Psoas muscle (tissue), 8 donors: ENCODE results near the gene MBD5. TPM values are rescaled to one million over a fixed set of nuclear protein-coding genes. Genes with fewer than 3 reads are reported as not detected.
A peak's percentile ranks its signal among the peaks of the same experiment; 100 is the strongest.

Experiments used
- ATAC-seq, 4 donors: fragments of 200-7000 bp; cut with Tn5 transposase; one replicate each; pipeline ENCODE4 v1.9.1; 2020; ENCODE audit warnings: moderate library complexity in 3 of 4, mild to moderate bottlenecking in 2 of 4
- DNase-seq, 2 donors: peaks; one replicate each; pipeline ENCODE4 v3.0.0-alpha.2; 2020
- H3K27ac ChIP-seq: fragments of 200-600 bp; one replicate; pipeline ENCODE4 v1.8.0; 2022
- H3K27me3 ChIP-seq, 3 donors: fragments of 200-600 bp in 1 of 3; one replicate each; pipeline versions ENCODE4 v1.6.1 to v1.8.0; 2013 to 2022; ENCODE audit warnings: low read length in 2 of 3, mild to moderate bottlenecking in 2 of 3, moderate library complexity in 1 of 3; ENCODE audit not compliant: insufficient read depth in 3 of 3
- H3K36me3 ChIP-seq, 2 donors: fragments of 200-600 bp in 1 of 2; one replicate each; pipeline versions ENCODE4 v1.6.1 to v1.8.0; 2013 to 2022; ENCODE audit warnings: low read depth in 1 of 2, mild to moderate bottlenecking in 1 of 2, moderate library complexity in 1 of 2; ENCODE audit not compliant: insufficient read depth in 1 of 2
- H3K4me1 ChIP-seq: fragments of 200-600 bp; one replicate; pipeline ENCODE4 v1.8.0; 2022
- H3K4me3 ChIP-seq: fragments of 200-600 bp; one replicate; pipeline ENCODE4 v1.8.0; 2022; ENCODE audit warnings: mild to moderate bottlenecking
- H3K9me3 ChIP-seq: fragments of 200-600 bp; one replicate; pipeline ENCODE4 v1.8.0; 2022
- CTCF ChIP-seq: fragments of 200-600 bp; IDR thresholded peaks from one replicate; pipeline ENCODE4 v1.8.0; 2022; ENCODE audit warnings: antibody characterized with exemption
- WGBS, 3 donors: extraction: QIAGEN DNeasy Blood & Tissue Kit; methylation state at CpG; one replicate each; pipeline versions ENCODE4 v1.1.6 to v1.1.7; 2013; 5-methylcytosine and 5-hydroxymethylcytosine counted together
- intact Hi-C, 2 donors: fragments of 100-400 bp; cut with DNase I; formaldehyde crosslinking; loops; one replicate each; pipeline versions ENCODE4 v1.11.0 to v1.14.2; 2022
- polyA plus RNA-seq, 3 donors: library from polyadenylated mRNA; stranded (reverse); fragments of 200-250 nt; gene quantifications; one replicate each; pipeline ENCODE4 v1.2.3, GENCODE V29; 2013
- total RNA-seq, 4 donors: library from RNA; stranded (reverse); fragmentation: NEBNext Ultra II Directional in 2 of 4; extraction: Animal tissue kit (Norgen Biotek cat#: 25700) in 2 of 4; gene quantifications; one replicate each; pipeline versions ENCODE4 v1.2.1 to v1.2.4, GENCODE V29; 2021 to 2023
- donor health status: healthy with polysubstance abuse.
- donor health status: DM: no; HTN: no; CAD: no; lungs with moderate emphysema.
- donor health status: Bipolar disorder and iron deficiency.
- donor health status: healthy.
- donor health status: DM: yes; HTN: yes; CAD: no.
- donor health status: DM: no; HTN: no; CAD: no.
- donor health status: DM: no; HTN: no; CAD: no.
- donor health status: DM: yes; HTN: yes; CAD: no.

The MBD5 gene
- total and polyA plus RNA-seq, 7 donors: 3.2 to 36.5 (median 17.5) TPM

GRCh38 chr2:148503516-148503915 is 482.6 kb downstream of the MBD5 start:
- ATAC-seq: no peak
- H3K36me3 ChIP-seq: no peaks in the 10 kb centered on the region
- intact Hi-C loops: loop anchor here in 1 of 2 donors (10.0 kb wide), 1 partner anchor 519 kb away; no protein-coding TSS in a partner anchor
- 94 to 98% (median 96%) methylated on average over 2 of the region's 2 CpGs for WGBS, 3 donors
- no peak for TF ChIP-seq CTCF
- H3K9me3 ChIP-seq: no peaks in the 10 kb centered on the region
- H3K4me1 ChIP-seq: no peaks in the 10 kb centered on the region
- H3K27ac ChIP-seq: no peak overlapping the region
- no peak for DNase-seq
- no peak overlapping the region for H3K4me3 ChIP-seq
- H3K27me3 ChIP-seq: no peaks in the 10 kb centered on the region

- no peak for ATAC-seq
- intact Hi-C loops: loop anchor here in 1 of 2 donors (10.0 kb wide), 1 partner anchor 523 kb away; no protein-coding TSS in a partner anchor
- no peaks in the 10 kb centered on the region for H3K9me3 ChIP-seq
- DNase-seq: no peak
- 82 to 85% (median 84%) methylated on average over 3 of the region's 3 CpGs for WGBS, 3 donors
- peaks cover 0 to 3% of the 10 kb centered on the region in 2 donors for H3K36me3 ChIP-seq
- H3K27ac ChIP-seq: no peak overlapping the region
- H3K4me3 ChIP-seq: no peak overlapping the region
- no peak for TF ChIP-seq CTCF
- no peaks in the 10 kb centered on the region for H3K4me1 ChIP-seq
- no peaks in the 10 kb centered on the region for H3K27me3 ChIP-seq
Measured at GRCh38 chr2:148507970-148508369, 487.1 kb downstream of the MBD5 start.

GRCh38 chr2:148508878-148509287 is 488.0 kb downstream of the MBD5 start:
- intact Hi-C loops: loop anchor here in 1 of 2 donors (10.0 kb wide), 1 partner anchor 524 kb away; no protein-coding TSS in a partner anchor
- no peak for DNase-seq
- TF ChIP-seq CTCF: no peak
- WGBS, 3 donors: 59 to 73% (median 63%) methylated on average over 3 of the region's 3 CpGs
- Histone ChIP-seq H3K27me3 (no peaks in the 10 kb centered on the region), H3K4me1 (no peaks in the 10 kb centered on the region), H3K4me3 (peak overlapping the region; percentile 54), H3K36me3 (peaks cover 0 to 3% of the 10 kb centered on the region in 2 donors), H3K27ac (no peak overlapping the region), H3K9me3 (no peaks in the 10 kb centered on the region)
- ATAC-seq: peak in 1 of 4 donors; percentile 10

- intact Hi-C loops: loop anchor here in 1 of 2 donors (10.0 kb wide), 1 partner anchor 525 kb away; no protein-coding TSS in a partner anchor
- Histone ChIP-seq H3K27me3 (no peaks in the 10 kb centered on the region), H3K4me3 (peak overlapping the region; percentile 54), H3K4me1 (no peaks in the 10 kb centered on the region), H3K9me3 (no peaks in the 10 kb centered on the region), H3K27ac (no peak overlapping the region), H3K36me3 (peaks cover 0 to 3% of the 10 kb centered on the region in 2 donors)
- TF ChIP-seq CTCF: peak; percentile 81
- DNase-seq (peak; percentile 77 to 87), ATAC-seq (peak; percentile 91 to 100 (median 99))
- WGBS, 3 donors: 9 to 16% (median 10%) methylated on average over 14 of the region's 14 CpGs
Measured at GRCh38 chr2:148509288-148509902, 488.5 kb downstream of the MBD5 start.
